Omental fat pad (tissue), 4 donors: ENCODE measurements around the gene GSTCD. TPM values are rescaled to one million over a fixed set of nuclear protein-coding genes. Genes with fewer than 3 reads are reported as not detected.
"Not testable (repeated sequence)": the region's sequence is repeated elsewhere in the genome, so short reads cannot be mapped to it uniquely, and the experiment has no call there.

Source experiments
- ATAC-seq: fragments of 150-250 bp; one replicate; pipeline ENCODE4 v1.9.1; 2016; ENCODE audit warnings: mild to moderate bottlenecking, moderate library complexity; ENCODE audit not compliant: low FRiP score
- DNase-seq: peaks from one replicate; pipeline ENCODE4 v3.0.0-alpha.2; 2019; ENCODE audit warnings: low spot score
- CTCF ChIP-seq, 3 donors: fragments of 450-650 bp; IDR thresholded peaks; one replicate each; pipeline ENCODE4 v1.5.1; 2016 to 2017; ENCODE audit warnings: antibody characterized with exemption in 3 of 3, mild to moderate bottlenecking in 3 of 3, moderate library complexity in 2 of 3
- total RNA-seq, 4 donors: library from RNA; depleted of rRNA; stranded (reverse); fragments of >200 nt; gene quantifications; one replicate each; pipeline ENCODE4 v1.1.0, GENCODE V29; 2016

The GSTCD gene
- total RNA-seq, 4 donors from 2014 or later, result 6.0 to 13.2 (median 7.5) TPM

- DNase-seq (no peak), ATAC-seq (no peak)
- TF ChIP-seq CTCF (IDR thresholded peaks at IDR 0.05), result no peak
Measured at GRCh38 chr4:105836537-105836936, 128.0 kb downstream of the GSTCD start.

- TF ChIP-seq CTCF (IDR thresholded peaks at IDR 0.05), result no peak
- ATAC-seq (no peak), DNase-seq (no peak)
Measured at GRCh38 chr4:105837037-105837436, 128.5 kb downstream of the GSTCD start.

- no peak for ATAC-seq
Measured at GRCh38 chr4:105838082-105838481, 129.5 kb downstream of the GSTCD start.

DNA sequence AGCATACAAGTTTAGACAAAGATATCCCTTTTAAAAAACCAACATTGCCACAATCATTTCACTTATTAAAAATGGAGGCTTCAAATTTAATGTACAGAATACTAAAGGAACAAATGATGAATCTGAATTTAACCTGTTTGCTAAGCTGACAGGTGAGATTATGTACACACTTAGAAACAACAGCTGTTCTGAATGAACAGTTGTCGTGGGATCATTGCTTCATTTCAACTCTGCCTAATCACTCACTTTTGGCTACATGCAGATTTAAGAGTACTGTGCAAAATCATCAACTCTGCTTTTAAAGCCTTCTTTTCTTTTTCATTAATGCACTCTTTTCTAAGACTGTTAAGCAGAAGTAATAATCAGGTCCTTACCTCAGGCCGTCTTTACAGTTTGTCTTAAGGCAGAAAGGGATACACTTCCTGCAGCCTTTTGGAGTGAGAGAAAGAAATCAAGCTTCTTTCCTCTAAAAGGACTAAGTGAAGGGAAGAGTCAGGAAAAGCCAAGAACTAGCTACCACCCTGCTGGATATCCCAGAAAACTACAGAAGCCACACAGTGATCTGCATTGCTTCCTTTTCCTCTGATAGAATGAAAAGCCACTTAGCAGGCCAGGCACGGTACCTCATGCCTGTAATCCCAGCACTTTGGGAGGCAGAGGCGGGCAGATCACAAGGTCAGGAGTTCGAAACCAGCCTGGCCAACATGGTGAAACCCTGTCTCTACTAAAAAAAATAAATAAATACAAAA lies 132.0 kb downstream of the GSTCD start:
- no peak for TF ChIP-seq CTCF (IDR thresholded peaks at IDR 0.05)
- no peak for ATAC-seq
- no peak for DNase-seq

More at GRCh38 chr4:105838082-105838481, 129.5 kb downstream of the GSTCD start:
- DNase-seq, result no peak
- TF ChIP-seq CTCF (IDR thresholded peaks at IDR 0.05), result no peak

- TF ChIP-seq CTCF (IDR thresholded peaks at IDR 0.05), result no peak
- ATAC-seq (no peak), DNase-seq (no peak)
Measured at GRCh38 chr4:105843941-105844340, 135.4 kb downstream of the GSTCD start.

DNA sequence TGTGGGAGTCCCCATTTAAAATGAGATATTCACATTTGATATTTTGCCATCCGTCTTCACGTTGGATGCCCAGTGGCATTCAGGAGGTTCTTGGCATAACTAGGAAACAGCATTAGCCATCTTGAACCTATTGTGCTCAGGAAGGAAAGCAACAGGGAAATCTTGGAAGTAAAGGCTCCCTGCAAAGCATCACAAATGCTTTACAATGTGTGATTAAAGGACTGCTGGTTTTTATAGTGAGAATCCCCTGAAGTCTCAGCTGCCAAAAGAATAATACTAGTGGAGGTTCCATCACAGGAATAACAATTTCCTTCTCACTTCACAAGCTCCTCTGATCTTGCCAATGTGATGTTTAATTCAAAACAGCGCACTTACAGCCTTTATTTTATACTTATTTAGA lies 137.0 kb downstream of the GSTCD start:
- DNase-seq (no peak), ATAC-seq (no peak)
- no peak for TF ChIP-seq CTCF (IDR thresholded peaks at IDR 0.05)

GRCh38 chr4:105848359-105848758 lies 139.8 kb downstream of the GSTCD start:
- ATAC-seq, DNase-seq: not testable (repeated sequence)
